Measurements from ENCODE around the gene SRRM3. TPM values are rescaled to one million over a fixed set of nuclear protein-coding genes. Genes with fewer than 3 reads are reported as not detected.
"Not testable (repeated sequence)": the region's sequence is repeated elsewhere in the genome, so short reads cannot be mapped to it uniquely, and the experiment has no call there.

Gene SRRM3
- polyA plus RNA-seq, 1 donor (not counting 4 experiments of a cell fraction or from before 2014, with no cell fraction given), result 0.30 TPM

DNA sequence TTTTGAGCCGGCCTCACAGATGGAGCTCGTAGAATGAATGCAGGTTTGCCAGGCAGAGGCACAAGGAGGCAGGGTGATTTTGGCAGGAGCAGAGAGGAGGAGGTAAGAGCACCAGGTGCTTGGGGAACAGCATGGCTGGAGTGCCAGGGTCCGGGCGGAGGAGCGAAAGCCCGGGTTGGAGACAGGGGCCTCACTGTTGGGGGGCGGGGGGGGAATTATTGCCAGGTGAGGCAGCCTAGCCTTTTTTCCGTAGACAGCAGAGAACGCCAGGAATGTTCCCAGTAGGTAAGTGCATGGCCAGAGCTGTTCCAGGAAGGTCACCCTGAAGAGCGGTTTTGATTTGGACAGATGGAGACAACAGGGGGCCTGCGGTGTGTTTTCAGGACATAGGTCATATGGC, 9.5 kb downstream of the SRRM3 start:
- Histone ChIP-seq H3K27ac (ENCODE audit: control insufficient read depth, insufficient read depth, low read length) (no peak overlapping the region), H3K9ac (ENCODE audit: control insufficient read depth, extremely low read depth, insufficient read depth, low read length) (no peak overlapping the region), H3K4me2 (ENCODE audit: control insufficient read depth, extremely low read depth, insufficient read depth, low read depth, low read length) (no peak overlapping the region), H3K9me1 (ENCODE audit: control insufficient read depth, extremely low read depth, insufficient read depth, low read length) (no peaks in the 10 kb centered on the region), H3K4me1 (ENCODE audit: control insufficient read depth, extremely low read depth, insufficient read depth, low read length) (no peaks in the 10 kb centered on the region), H3K27me3 (ENCODE audit: control insufficient read depth, extremely low read depth, insufficient read depth, low read length) (peaks cover 3% of the 10 kb centered on the region), H3K9me3 (ENCODE audit: control insufficient read depth, low read depth, low read length) (no peaks in the 10 kb centered on the region), H3K79me2 (ENCODE audit: control insufficient read depth, insufficient read depth, low read length) (no peaks in the 10 kb centered on the region), H3K4me3 (ENCODE audit: control insufficient read depth in 2 of 3, extremely low read depth in 1 of 3, insufficient read depth in 2 of 3, low read depth in 1 of 3, low read length in 3 of 3) (no peak overlapping the region), H4K20me1 (ENCODE audit: control insufficient read depth, extremely low read depth, insufficient read depth, low read length) (no peaks in the 10 kb centered on the region), H3K36me3 (ENCODE audit: control insufficient read depth in 2 of 2, extremely low read depth in 1 of 2, insufficient read depth in 2 of 2, low read length in 2 of 2) (no peaks in the 10 kb centered on the region), H2AFZ (ENCODE audit: control insufficient read depth, low read length) (no peak overlapping the region)
- TF ChIP-seq, protein P1, sequence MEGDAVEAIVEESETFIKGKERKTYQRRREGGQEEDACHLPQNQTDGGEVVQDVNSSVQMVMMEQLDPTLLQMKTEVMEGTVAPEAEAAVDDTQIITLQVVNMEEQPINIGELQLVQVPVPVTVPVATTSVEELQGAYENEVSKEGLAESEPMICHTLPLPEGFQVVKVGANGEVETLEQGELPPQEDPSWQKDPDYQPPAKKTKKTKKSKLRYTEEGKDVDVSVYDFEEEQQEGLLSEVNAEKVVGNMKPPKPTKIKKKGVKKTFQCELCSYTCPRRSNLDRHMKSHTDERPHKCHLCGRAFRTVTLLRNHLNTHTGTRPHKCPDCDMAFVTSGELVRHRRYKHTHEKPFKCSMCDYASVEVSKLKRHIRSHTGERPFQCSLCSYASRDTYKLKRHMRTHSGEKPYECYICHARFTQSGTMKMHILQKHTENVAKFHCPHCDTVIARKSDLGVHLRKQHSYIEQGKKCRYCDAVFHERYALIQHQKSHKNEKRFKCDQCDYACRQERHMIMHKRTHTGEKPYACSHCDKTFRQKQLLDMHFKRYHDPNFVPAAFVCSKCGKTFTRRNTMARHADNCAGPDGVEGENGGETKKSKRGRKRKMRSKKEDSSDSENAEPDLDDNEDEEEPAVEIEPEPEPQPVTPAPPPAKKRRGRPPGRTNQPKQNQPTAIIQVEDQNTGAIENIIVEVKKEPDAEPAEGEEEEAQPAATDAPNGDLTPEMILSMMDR (optimal IDR thresholded peaks at IDR 0.05 in 1 of 3, IDR thresholded peaks at IDR 0.05 in 1 of 3, conservative IDR thresholded peaks at IDR 0.05 in 1 of 3; ENCODE audit: extremely low read depth in 1 of 3, insufficient read depth in 2 of 3, low read length in 3 of 3), result no peak
- TF ChIP-seq EZH2 (IDR thresholded peaks at IDR 0.05; ENCODE audit: low read length), result no peak
- dilution Hi-C loops (cut with MboI; ENCODE audit: extremely low pct_ligation_motif_present, low sequenced_read_pairs), result no loop called here
- DNase-seq (ENCODE audit: low read depth, low spot score), result no peak
- FAIRE-seq, result no peak

DNA sequence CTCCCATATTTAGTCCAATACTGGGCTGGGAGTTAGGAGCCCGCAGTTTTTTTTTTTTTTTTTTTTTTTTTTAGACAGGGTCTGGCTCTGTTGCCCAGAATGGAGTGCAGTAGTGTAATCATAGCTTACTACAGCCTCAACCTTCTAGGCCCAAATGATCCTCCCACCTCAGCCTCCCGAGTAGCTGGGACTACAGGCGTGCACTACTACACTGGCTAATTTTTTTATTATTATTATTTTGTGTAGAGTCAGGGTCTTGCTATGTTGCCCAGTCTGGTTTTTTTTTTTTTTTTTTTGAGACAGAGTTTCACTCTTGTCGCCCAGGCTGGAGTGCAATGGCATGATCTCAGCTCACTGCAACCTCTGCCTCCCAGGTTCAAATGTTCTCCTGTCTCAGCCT, 13.7 kb downstream of the SRRM3 start:
- H3K27me3 ChIP-seq (ENCODE audit: control insufficient read depth, extremely low read depth, insufficient read depth, low read length), result peaks cover 14% of the 10 kb centered on the region

DNA sequence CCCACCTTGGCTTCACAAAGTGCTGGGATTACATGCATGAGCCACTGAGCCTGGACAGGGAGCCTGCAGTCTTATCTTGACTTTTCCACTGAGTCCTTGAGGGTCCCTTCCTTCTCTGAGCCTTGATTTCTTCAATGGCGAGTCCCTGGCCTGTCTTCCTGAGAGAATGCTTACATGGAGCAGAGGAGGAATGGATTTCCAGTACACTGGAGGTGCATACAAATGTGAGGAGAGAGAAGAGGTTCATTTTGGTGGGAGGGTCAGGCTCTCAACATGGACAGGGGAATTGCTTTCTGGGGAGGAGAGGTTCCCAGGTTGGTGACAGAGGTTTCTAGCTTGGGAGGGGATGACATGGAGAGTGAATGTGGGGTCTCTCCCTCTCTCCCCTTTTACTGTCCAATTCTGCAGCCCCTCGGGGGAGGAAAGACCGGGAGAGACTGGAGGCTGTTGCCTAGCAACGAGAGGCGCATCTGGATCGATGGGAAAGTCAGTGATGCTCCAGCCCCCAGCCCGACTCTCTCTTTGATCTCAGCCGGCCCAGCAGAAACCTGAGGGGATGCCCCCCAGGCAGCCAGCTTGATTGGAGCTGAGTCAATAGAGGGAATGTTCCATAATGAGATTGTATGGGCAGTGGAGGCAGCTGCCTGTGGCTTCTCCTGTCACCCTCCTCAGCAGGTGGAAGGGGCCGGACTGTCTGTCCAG, 14.8 kb downstream of the SRRM3 start:
- H3K79me2 ChIP-seq (ENCODE audit: control insufficient read depth, insufficient read depth, low read length), result no peaks in the 10 kb centered on the region
- H3K9me3 ChIP-seq (ENCODE audit: control insufficient read depth, low read depth, low read length), result no peaks in the 10 kb centered on the region
- H3K4me1 ChIP-seq (ENCODE audit: control insufficient read depth, extremely low read depth, insufficient read depth, low read length), result no peaks in the 10 kb centered on the region
- H3K27me3 ChIP-seq (ENCODE audit: control insufficient read depth, extremely low read depth, insufficient read depth, low read length), result peaks cover 14% of the 10 kb centered on the region
- H3K4me2 ChIP-seq (ENCODE audit: control insufficient read depth, extremely low read depth, insufficient read depth, low read depth, low read length), result no peak overlapping the region
- H3K9me1 ChIP-seq (ENCODE audit: control insufficient read depth, extremely low read depth, insufficient read depth, low read length), result no peaks in the 10 kb centered on the region
- no peaks in the 10 kb centered on the region for H3K36me3 ChIP-seq (ENCODE audit: control insufficient read depth in 2 of 2, extremely low read depth in 1 of 2, insufficient read depth in 2 of 2, low read length in 2 of 2)
- no peak overlapping the region for H3K9ac ChIP-seq (ENCODE audit: control insufficient read depth, extremely low read depth, insufficient read depth, low read length)
- no peak for FAIRE-seq
- H3K4me3 ChIP-seq (ENCODE audit: control insufficient read depth in 2 of 3, extremely low read depth in 1 of 3, insufficient read depth in 2 of 3, low read depth in 1 of 3, low read length in 3 of 3), result no peak overlapping the region
- H3K27ac ChIP-seq (ENCODE audit: control insufficient read depth, insufficient read depth, low read length), result no peak overlapping the region
- no peak for DNase-seq (ENCODE audit: low read depth, low spot score)
- H2AFZ ChIP-seq (ENCODE audit: control insufficient read depth, low read length), result no peak overlapping the region
- dilution Hi-C loops (cut with MboI; ENCODE audit: extremely low pct_ligation_motif_present, low sequenced_read_pairs), result no loop called here
- no peaks in the 10 kb centered on the region for H4K20me1 ChIP-seq (ENCODE audit: control insufficient read depth, extremely low read depth, insufficient read depth, low read length)
- TF ChIP-seq, protein P1 (optimal IDR thresholded peaks at IDR 0.05 in 1 of 3, IDR thresholded peaks at IDR 0.05 in 1 of 3, conservative IDR thresholded peaks at IDR 0.05 in 1 of 3; ENCODE audit: extremely low read depth in 1 of 3, insufficient read depth in 2 of 3, low read length in 3 of 3), result no peak
- no peak for TF ChIP-seq EZH2 (IDR thresholded peaks at IDR 0.05; ENCODE audit: low read length)

More for the DNA sequence above, 13.7 kb downstream of the SRRM3 start:
- H3K4me3 ChIP-seq (ENCODE audit: control insufficient read depth in 2 of 3, extremely low read depth in 1 of 3, insufficient read depth in 2 of 3, low read depth in 1 of 3, low read length in 3 of 3); H3K27ac ChIP-seq (ENCODE audit: control insufficient read depth, insufficient read depth, low read length); DNase-seq (ENCODE audit: low read depth, low spot score); H3K79me2 ChIP-seq (ENCODE audit: control insufficient read depth, insufficient read depth, low read length); H3K9me1 ChIP-seq (ENCODE audit: control insufficient read depth, extremely low read depth, insufficient read depth, low read length); H3K4me1 ChIP-seq (ENCODE audit: control insufficient read depth, extremely low read depth, insufficient read depth, low read length); H3K4me2 ChIP-seq (ENCODE audit: control insufficient read depth, extremely low read depth, insufficient read depth, low read depth, low read length); FAIRE-seq; dilution Hi-C loops (cut with MboI; ENCODE audit: extremely low pct_ligation_motif_present, low sequenced_read_pairs); H3K36me3 ChIP-seq (ENCODE audit: control insufficient read depth in 2 of 2, extremely low read depth in 1 of 2, insufficient read depth in 2 of 2, low read length in 2 of 2); H2AFZ ChIP-seq (ENCODE audit: control insufficient read depth, low read length); H4K20me1 ChIP-seq (ENCODE audit: control insufficient read depth, extremely low read depth, insufficient read depth, low read length); H3K9me3 ChIP-seq (ENCODE audit: control insufficient read depth, low read depth, low read length); H3K9ac ChIP-seq (ENCODE audit: control insufficient read depth, extremely low read depth, insufficient read depth, low read length): not testable (repeated sequence)
